Hematopoietic multipotent progenitor cell (in vitro differentiated cells): ENCODE measurements around the gene CYP27B1. TPM values are rescaled to one million over a fixed set of nuclear protein-coding genes. Genes with fewer than 3 reads are reported as not detected.

Source experiments
- DNase-seq, 3 donors: peaks; one replicate each; pipeline ENCODE4 v3.0.0-alpha.2; 2011 to 2015; ENCODE audit warnings: low read depth in 2 of 3, low spot score in 2 of 3
- total RNA-seq: library from RNA; depleted of rRNA; stranded (reverse); fragments of >200 nt; gene quantifications from one replicate; pipeline ENCODE4 v1.2.3, GENCODE V29; 2012

The CYP27B1 gene
- total RNA-seq, 1 donor = 3.2 TPM

DNA sequence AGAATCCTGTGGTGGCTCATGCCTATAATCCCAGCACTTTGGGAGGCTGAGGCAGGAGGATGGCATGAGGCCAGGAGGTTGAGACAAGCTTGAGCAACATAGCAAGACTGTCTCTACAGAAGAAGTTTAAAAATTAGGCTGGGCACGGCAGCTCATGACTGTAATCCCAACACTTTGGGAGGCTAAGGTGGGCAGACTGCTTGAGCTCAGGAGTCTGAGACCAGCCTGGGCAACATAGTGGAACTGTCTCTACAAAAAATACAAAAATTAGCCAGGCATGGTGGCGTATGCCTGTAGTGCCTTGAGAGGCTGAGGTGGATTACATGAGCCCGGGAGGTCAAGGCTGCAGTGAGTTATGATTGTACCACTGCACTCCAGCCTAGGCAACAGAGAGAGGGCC is 998 bp upstream of the CYP27B1 start:
- no peak for DNase-seq

GRCh38 chr12:57767305-57767698 is 424 bp upstream of the CYP27B1 start:
- no peak for DNase-seq

GRCh38 chr12:57765698-57766463 is 997 bp downstream of the CYP27B1 start:
- DNase-seq = no peak

DNA sequence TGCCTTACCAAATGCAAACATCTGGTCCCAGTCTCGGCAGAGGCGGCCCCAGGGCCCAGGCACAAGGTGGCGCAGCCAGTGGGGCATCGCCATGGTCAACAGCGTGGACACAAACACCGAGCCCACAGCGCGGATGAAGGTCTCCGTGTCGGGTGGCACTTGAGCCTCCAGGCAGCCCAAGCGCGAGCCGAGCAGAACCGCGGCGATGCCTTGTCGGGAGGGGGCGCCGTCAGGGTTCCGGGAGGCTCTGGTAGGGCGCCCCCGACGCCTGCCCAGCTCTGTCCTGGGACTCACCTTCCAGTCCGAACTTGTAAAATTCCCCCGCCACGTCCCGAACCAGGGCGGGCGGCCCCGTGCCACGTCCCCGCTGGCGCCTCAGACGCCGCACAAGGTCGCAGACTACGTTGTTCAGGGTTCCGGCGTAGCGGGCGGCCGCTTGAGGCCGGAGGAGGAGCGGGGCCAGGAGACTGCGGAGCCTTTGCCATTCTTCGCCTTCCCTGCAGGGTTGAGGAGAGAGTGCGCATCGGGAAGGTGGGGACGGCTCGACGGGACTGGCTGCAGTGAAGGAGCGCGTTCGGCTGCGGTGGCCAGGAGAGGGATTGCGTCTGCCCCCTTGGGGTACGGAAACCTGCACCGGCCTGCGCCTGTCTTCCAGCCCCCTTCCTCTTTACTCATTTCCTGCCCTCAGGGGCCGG is 1.7 kb downstream of the CYP27B1 start:
- DNase-seq = peak in 2 of 3 donors; percentile 51 to 53

DNA sequence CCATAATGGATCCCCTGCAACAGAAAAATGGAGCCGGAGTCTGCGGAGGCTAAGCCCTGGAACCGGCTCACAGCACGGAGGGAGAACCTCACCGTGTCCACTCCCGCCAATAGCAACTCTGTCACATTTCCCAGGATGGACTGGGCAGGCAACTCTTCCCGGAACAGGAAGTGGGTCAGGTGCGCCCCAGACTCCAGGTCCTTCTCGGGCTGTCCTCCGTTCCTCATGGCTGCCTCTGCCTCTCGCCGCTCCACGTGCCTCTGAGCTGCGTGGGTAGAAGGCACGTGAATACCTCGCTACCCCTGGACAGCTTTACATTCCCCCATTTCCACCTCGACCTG is 2.2 kb downstream of the CYP27B1 start:
- DNase-seq = no peak

DNA sequence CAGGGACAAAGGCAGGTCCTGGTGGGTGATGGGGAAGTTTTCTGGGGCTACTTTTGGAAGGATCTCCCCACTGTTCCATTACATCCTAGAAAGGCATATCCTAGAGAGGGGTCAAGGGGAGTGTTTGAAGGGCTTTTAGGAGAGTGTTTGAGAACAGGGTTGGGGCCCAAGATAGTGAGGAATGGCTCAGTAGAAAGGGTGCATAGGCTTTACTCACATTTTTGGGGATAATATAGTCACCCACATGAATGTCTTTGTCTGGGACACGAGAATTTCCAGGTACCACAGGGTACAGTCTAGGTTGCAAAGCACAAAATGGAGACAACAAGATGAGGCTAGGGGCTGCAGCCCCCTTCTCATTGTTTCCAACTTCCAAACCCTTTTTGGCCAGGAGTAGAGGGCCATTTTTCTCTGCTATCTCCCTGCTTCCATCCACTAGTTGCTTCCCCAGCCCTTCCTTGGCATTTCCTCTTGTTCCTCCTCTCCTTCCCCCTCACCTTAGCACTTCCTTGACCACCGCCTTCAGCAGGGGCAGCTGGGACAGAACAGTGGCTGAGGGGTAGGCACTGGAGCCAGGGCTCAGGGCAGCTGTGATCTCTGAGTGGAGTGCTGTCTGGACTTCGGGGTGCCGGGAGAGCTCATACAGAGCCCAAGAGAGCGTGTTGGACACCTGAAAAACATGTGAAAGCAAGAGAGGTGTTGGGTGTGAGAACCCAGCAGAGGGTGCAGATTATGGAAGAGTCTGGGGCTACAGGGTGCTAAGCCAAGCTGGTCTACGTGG is 2.8 kb downstream of the CYP27B1 start:
- DNase-seq = no peak

- DNase-seq = no peak
Measured at GRCh38 chr12:57762463-57762862, 4.4 kb downstream of the CYP27B1 start.

- DNase-seq = no peak
Measured at GRCh38 chr12:57761391-57761998, 5.4 kb downstream of the CYP27B1 start.

- DNase-seq = no peak
Measured at GRCh38 chr12:57760347-57760982, 6.4 kb downstream of the CYP27B1 start.

DNA sequence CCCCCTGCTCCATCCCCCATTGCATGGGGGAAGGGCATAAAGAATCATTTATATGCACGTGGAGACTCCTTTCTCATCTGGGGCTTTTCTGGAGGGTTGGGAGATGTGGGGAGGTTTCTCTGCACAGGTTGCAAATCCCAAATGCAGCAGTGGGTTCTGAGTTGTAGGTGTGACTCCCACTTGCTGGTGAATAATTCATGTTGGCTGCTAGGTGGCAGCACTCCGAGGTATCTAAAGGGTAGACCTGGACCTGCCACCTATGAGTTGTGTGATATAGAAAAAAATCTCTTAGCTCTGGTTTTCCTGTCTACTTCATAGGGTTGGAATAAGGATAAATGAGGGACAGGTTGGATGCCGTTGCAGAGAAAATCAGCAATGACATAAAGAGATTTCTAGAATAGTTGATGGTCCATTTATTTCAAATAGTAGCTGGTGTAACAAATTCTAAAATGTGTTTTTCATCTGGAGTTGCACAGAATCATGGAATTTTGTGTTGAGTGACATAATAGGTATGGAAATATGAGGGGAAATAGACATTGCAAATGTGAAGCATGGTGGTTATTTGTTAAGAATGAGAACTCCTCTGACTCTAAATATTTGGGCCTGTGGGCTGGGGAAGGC is 7.4 kb downstream of the CYP27B1 start:
- peak in 2 of 3 donors; percentile 39 to 65 for DNase-seq

- no peak for DNase-seq
Measured at GRCh38 chr12:57758552-57759359, 8.1 kb downstream of the CYP27B1 start.

DNA sequence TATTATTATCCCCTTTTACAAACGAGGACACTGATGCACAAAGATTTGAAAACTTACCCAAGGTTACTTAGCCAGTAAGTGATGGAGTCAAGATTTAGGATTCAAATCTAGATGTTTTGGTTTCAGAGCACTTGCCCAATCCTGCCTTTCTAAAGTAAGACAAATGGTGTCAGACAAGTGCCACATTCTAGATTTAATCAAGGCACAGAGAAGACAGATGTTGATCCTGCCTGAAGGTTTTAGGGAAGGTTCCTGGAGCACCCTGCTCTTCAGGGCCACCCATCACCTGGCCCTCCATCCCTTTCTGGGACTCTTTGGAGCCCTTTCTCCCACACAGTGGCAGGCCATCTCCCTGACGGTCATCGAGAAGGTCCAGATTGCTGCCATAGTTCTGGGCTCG is 9.1 kb downstream of the CYP27B1 start:
- DNase-seq = no peak

GRCh38 chr12:57756406-57757341 is 10.2 kb downstream of the CYP27B1 start:
- peak in 2 of 3 donors; percentile 67 to 81 for DNase-seq

- no peak for DNase-seq
Measured at GRCh38 chr12:57755454-57756372, 11.2 kb downstream of the CYP27B1 start.

- no peak for DNase-seq
Measured at GRCh38 chr12:57755194-57755453, 11.8 kb downstream of the CYP27B1 start.

GRCh38 chr12:57754411-57755193 is 12.3 kb downstream of the CYP27B1 start, which contains the start of gene MARCHF9:
Gene MARCHF9, plus strand, starts transcription at chr12:57755103. Its CDS starts 426 bp downstream, at chr12:57755529.
- peak; percentile 62 to 76 (median 64) for DNase-seq
